ENCODE data around the gene CKS1B. TPM values are rescaled to one million over a fixed set of nuclear protein-coding genes. Genes with fewer than 3 reads are reported as not detected.

Gene CKS1B
- total and polyA plus RNA-seq, 2 donors (not counting 1 experiment from before 2014, with no cell fraction given): 16.8 to 33.0 TPM

DNA sequence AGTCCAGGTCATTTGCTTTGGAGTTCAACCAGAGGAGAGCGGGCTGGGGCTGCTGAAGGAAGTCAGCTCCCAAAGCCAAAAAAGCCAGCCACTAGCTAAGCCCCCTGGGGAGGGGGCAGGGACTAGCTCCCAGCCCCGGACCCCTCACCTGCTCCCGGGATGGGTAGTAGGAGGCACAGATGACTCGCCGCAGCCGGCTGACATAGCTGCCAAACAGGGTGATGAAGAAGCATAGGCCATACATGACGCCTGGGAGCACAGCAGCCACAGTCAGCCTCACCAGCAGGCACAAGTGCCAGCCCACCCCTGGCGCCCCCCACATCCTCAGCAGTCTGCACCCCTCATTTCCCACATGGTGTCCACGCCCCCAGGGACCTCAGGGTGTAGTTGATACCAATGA is 51.7 kb downstream of the CKS1B start:
- ATAC-seq (ENCODE audit: low read depth): no peak
- 85% methylated on average over 9 of the region's 9 CpGs for WGBS (ENCODE audit: insufficient coverage)
- Histone ChIP-seq H3K36me3 (replicated peaks in 1 of 2; ENCODE audit: control extremely low read depth in 1 of 2, control insufficient read depth in 1 of 2, extremely low read depth in 1 of 2, insufficient read depth in 2 of 2, low read length in 1 of 2) (no peaks in the 10 kb centered on the region), H3K79me2 (ENCODE audit: control insufficient read depth, insufficient read depth, low read length) (peaks cover 3% of the 10 kb centered on the region), H3K27me3 (replicated peaks in 1 of 4; ENCODE audit: control extremely low read depth in 1 of 4, control insufficient read depth in 3 of 4, insufficient read depth in 4 of 4, low read length in 3 of 4) (no peaks in the 10 kb centered on the region), H3K9ac (ENCODE audit: low read length) (no peak overlapping the region), H4K20me1 (ENCODE audit: control insufficient read depth, insufficient read depth, low read length, poor library complexity, severe bottlenecking) (no peaks in the 10 kb centered on the region), H3K4me1 (ENCODE audit: control insufficient read depth in 2 of 2, insufficient read depth in 2 of 2, low read length in 2 of 2) (no peaks in the 10 kb centered on the region), H3K27ac (ENCODE audit: low read length in 2 of 2) (no peak overlapping the region), H3K9me3 (ENCODE audit: control extremely low read depth in 1 of 3, control insufficient read depth in 2 of 3, insufficient read depth in 1 of 3, low read length in 2 of 3) (no peaks in the 10 kb centered on the region), H2AFZ (ENCODE audit: insufficient read depth, low read depth, low read length, poor library complexity, severe bottlenecking) (no peak overlapping the region), H3K4me3 (ENCODE audit: control extremely low read depth in 1 of 5, extremely low read depth in 1 of 5, insufficient read depth in 1 of 5, low read depth in 2 of 5, low read length in 4 of 5) (no peak overlapping the region), H3K4me2 (replicated peaks; ENCODE audit: low read depth, low read length, poor library complexity, severe bottlenecking) (no peak overlapping the region)
- H3K27ac Mint-ChIP-seq: no peak overlapping the region
- intact Hi-C loops (cut with micrococcal nuclease): no loop called here
- no peak for DNase-seq
- no peaks in the 10 kb centered on the region for H3K4me1 Mint-ChIP-seq
- ChIA-PET POLR2A (no interaction called here), CTCF (interaction anchor here (1.3 kb wide), 1 partner anchor 9 kb away, joined by 3 read pairs; no protein-coding TSS in a partner anchor)
- TF ChIP-seq, protein P1, sequence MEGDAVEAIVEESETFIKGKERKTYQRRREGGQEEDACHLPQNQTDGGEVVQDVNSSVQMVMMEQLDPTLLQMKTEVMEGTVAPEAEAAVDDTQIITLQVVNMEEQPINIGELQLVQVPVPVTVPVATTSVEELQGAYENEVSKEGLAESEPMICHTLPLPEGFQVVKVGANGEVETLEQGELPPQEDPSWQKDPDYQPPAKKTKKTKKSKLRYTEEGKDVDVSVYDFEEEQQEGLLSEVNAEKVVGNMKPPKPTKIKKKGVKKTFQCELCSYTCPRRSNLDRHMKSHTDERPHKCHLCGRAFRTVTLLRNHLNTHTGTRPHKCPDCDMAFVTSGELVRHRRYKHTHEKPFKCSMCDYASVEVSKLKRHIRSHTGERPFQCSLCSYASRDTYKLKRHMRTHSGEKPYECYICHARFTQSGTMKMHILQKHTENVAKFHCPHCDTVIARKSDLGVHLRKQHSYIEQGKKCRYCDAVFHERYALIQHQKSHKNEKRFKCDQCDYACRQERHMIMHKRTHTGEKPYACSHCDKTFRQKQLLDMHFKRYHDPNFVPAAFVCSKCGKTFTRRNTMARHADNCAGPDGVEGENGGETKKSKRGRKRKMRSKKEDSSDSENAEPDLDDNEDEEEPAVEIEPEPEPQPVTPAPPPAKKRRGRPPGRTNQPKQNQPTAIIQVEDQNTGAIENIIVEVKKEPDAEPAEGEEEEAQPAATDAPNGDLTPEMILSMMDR (IDR thresholded peaks at IDR 0.05): no peak
- TF ChIP-seq EZH2 (IDR thresholded peaks at IDR 0.05; ENCODE audit: borderline replicate concordance, insufficient read depth, low read depth, low read length, poor library complexity, severe bottlenecking): no peak
- H3K4me3 Mint-ChIP-seq: no peak overlapping the region
- H3K27me3 Mint-ChIP-seq: no peaks in the 10 kb centered on the region
- H3K9me3 Mint-ChIP-seq (ENCODE audit: insufficient read depth): no peaks in the 10 kb centered on the region

DNA sequence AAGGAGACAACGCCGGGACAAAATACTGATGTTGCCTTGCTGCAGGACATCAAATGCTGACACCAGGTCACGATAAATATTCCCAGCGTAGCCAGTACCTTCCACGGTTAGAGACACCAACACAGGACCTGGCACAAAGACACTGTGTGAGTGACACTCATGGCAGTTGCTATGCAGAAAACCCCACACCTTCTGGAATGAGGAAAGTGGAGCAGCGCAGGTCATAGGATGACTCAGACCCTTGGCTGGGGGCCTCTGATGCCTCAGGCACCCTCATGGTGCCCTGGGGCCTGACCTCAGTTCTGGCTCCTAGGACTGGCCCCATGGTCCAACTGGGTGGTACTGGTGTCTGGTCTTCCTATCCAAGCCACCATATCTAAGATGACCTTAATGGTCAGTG is 52.1 kb downstream of the CKS1B start:
- no peak for ATAC-seq (ENCODE audit: low read depth)
- Histone ChIP-seq H3K27me3 (replicated peaks in 1 of 4; ENCODE audit: control extremely low read depth in 1 of 4, control insufficient read depth in 3 of 4, insufficient read depth in 4 of 4, low read length in 3 of 4) (no peaks in the 10 kb centered on the region), H3K9ac (ENCODE audit: low read length) (no peak overlapping the region), H3K36me3 (replicated peaks in 1 of 2; ENCODE audit: control extremely low read depth in 1 of 2, control insufficient read depth in 1 of 2, extremely low read depth in 1 of 2, insufficient read depth in 2 of 2, low read length in 1 of 2) (no peaks in the 10 kb centered on the region), H4K20me1 (ENCODE audit: control insufficient read depth, insufficient read depth, low read length, poor library complexity, severe bottlenecking) (no peaks in the 10 kb centered on the region), H2AFZ (ENCODE audit: insufficient read depth, low read depth, low read length, poor library complexity, severe bottlenecking) (no peak overlapping the region), H3K4me3 (ENCODE audit: control extremely low read depth in 1 of 5, extremely low read depth in 1 of 5, insufficient read depth in 1 of 5, low read depth in 2 of 5, low read length in 4 of 5) (no peak overlapping the region), H3K79me2 (ENCODE audit: control insufficient read depth, insufficient read depth, low read length) (peaks cover 3% of the 10 kb centered on the region), H3K9me3 (ENCODE audit: control extremely low read depth in 1 of 3, control insufficient read depth in 2 of 3, insufficient read depth in 1 of 3, low read length in 2 of 3) (no peaks in the 10 kb centered on the region), H3K4me1 (ENCODE audit: control insufficient read depth in 2 of 2, insufficient read depth in 2 of 2, low read length in 2 of 2) (no peaks in the 10 kb centered on the region), H3K4me2 (replicated peaks; ENCODE audit: low read depth, low read length, poor library complexity, severe bottlenecking) (no peak overlapping the region), H3K27ac (ENCODE audit: low read length in 2 of 2) (no peak overlapping the region)
- TF ChIP-seq EZH2 (IDR thresholded peaks at IDR 0.05; ENCODE audit: borderline replicate concordance, insufficient read depth, low read depth, low read length, poor library complexity, severe bottlenecking): no peak
- TF ChIP-seq, protein P1 (IDR thresholded peaks at IDR 0.05): no peak
- CTCF ChIA-PET: no interaction called here
- no peak overlapping the region for H3K27ac Mint-ChIP-seq
- POLR2A ChIA-PET: no interaction called here
- intact Hi-C loops (cut with micrococcal nuclease): no loop called here
- WGBS (ENCODE audit: insufficient coverage): 97% methylated on average over 6 of the region's 6 CpGs
- H3K4me1 Mint-ChIP-seq: no peaks in the 10 kb centered on the region
- H3K27me3 Mint-ChIP-seq: no peaks in the 10 kb centered on the region
- no peaks in the 10 kb centered on the region for H3K9me3 Mint-ChIP-seq (ENCODE audit: insufficient read depth)
- no peak for DNase-seq
- no peak overlapping the region for H3K4me3 Mint-ChIP-seq

Small RNAs within 50 kb of the gene (small RNA-seq; reads per million reads assigned to genes)
- gene MIR4258 (ENCODE audit: insufficient read length, low read depth, low replicate concordance) (not detected), gene RF00017 (ENCODE audit: insufficient read length, low read depth, low replicate concordance) (not detected)

Other genes starting within 250 kb of the CKS1B start
- gene KCNN3, start 104.4 kb upstream of the CKS1B start, total RNA-seq: 0.17 and 0.29 TPM in 2 replicates
- 0.56 and 0.82 TPM in 2 replicates for gene KCNN3, start 104.4 kb upstream of the CKS1B start, polyA plus RNA-seq
- 15.0 TPM in 2 replicates for gene PMVK, start 38.0 kb upstream of the CKS1B start, total RNA-seq
- 11.9 and 15.4 TPM in 2 replicates for gene PMVK, start 38.0 kb upstream of the CKS1B start, polyA plus RNA-seq
- 212 and 219 TPM in 2 replicates for gene PBXIP1, start 18.6 kb upstream of the CKS1B start, total RNA-seq
- gene PBXIP1, start 18.6 kb upstream of the CKS1B start, polyA plus RNA-seq: 77.6 and 88.8 TPM in 2 replicates
- gene PYGO2, start 12.9 kb upstream of the CKS1B start, total RNA-seq: 47.5 and 52.7 TPM in 2 replicates
- gene PYGO2, start 12.9 kb upstream of the CKS1B start, polyA plus RNA-seq: 13.0 and 22.2 TPM in 2 replicates
- 59.0 and 61.4 TPM in 2 replicates for gene SHC1, start 3.9 kb upstream of the CKS1B start, total RNA-seq
- 50.1 and 64.0 TPM in 2 replicates for gene SHC1, start 3.9 kb upstream of the CKS1B start, polyA plus RNA-seq
- gene FLAD1, start 8.7 kb downstream of the CKS1B start, total RNA-seq: 49.6 and 51.4 TPM in 2 replicates
- gene FLAD1, start 8.7 kb downstream of the CKS1B start, polyA plus RNA-seq: 68.9 and 83.0 TPM in 2 replicates
- gene LENEP, start 18.9 kb downstream of the CKS1B start, total RNA-seq: 1.7 and 2.0 TPM in 2 replicates
- gene LENEP, start 18.9 kb downstream of the CKS1B start, polyA plus RNA-seq: not detected in 2 replicates
- gene ZBTB7B, start 28.1 kb downstream of the CKS1B start, total RNA-seq: 55.7 and 66.0 TPM in 2 replicates
- 56.4 and 67.3 TPM in 2 replicates for gene ZBTB7B, start 28.1 kb downstream of the CKS1B start, polyA plus RNA-seq
- 0.89 and 0.90 TPM in 2 replicates for gene DCST2, start 59.1 kb downstream of the CKS1B start, total RNA-seq
- 2.9 and 5.4 TPM in 2 replicates for gene DCST2, start 59.1 kb downstream of the CKS1B start, polyA plus RNA-seq
- gene DCST1, start 59.1 kb downstream of the CKS1B start, total RNA-seq: not detected in 2 replicates
- 0.22 and 0.52 TPM in 2 replicates for gene DCST1, start 59.1 kb downstream of the CKS1B start, polyA plus RNA-seq
- 14.6 and 17.0 TPM in 2 replicates for gene ADAM15, start 76.6 kb downstream of the CKS1B start, total RNA-seq
- 28.4 and 35.1 TPM in 2 replicates for gene ADAM15, start 76.6 kb downstream of the CKS1B start, polyA plus RNA-seq
- 8.4 and 9.9 TPM in 2 replicates for gene EFNA4, start 89.1 kb downstream of the CKS1B start, total RNA-seq
- 6.5 and 10.6 TPM in 2 replicates for gene EFNA4, start 89.1 kb downstream of the CKS1B start, polyA plus RNA-seq
- 1.6 and 3.7 TPM in 2 replicates for gene EFNA3, start 104.2 kb downstream of the CKS1B start, total RNA-seq
- gene EFNA3, start 104.2 kb downstream of the CKS1B start, polyA plus RNA-seq: 1.8 and 3.2 TPM in 2 replicates
- 0.56 TPM in 1 of 2 replicates, not detected in the other for gene EFNA1, start 153.2 kb downstream of the CKS1B start, total RNA-seq
- gene EFNA1, start 153.2 kb downstream of the CKS1B start, polyA plus RNA-seq: 0.28 and 1.5 TPM in 2 replicates
- 61.3 and 62.8 TPM in 2 replicates for gene SLC50A1, start 161.2 kb downstream of the CKS1B start, total RNA-seq
- gene SLC50A1, start 161.2 kb downstream of the CKS1B start, polyA plus RNA-seq: 86.8 and 109 TPM in 2 replicates
- gene DPM3, start 165.8 kb downstream of the CKS1B start, total RNA-seq: 39.9 and 41.7 TPM in 2 replicates
- gene DPM3, start 165.8 kb downstream of the CKS1B start, polyA plus RNA-seq: 68.0 and 97.3 TPM in 2 replicates
- gene KRTCAP2, start 198.6 kb downstream of the CKS1B start, total RNA-seq: 136 and 151 TPM in 2 replicates
- 190 and 259 TPM in 2 replicates for gene KRTCAP2, start 198.6 kb downstream of the CKS1B start, polyA plus RNA-seq
- gene TRIM46, start 199.2 kb downstream of the CKS1B start, total RNA-seq: 1.3 and 2.6 TPM in 2 replicates
- 3.4 TPM in 2 replicates for gene TRIM46, start 199.2 kb downstream of the CKS1B start, polyA plus RNA-seq
- 26.0 and 28.6 TPM in 2 replicates for gene THBS3, start 233.2 kb downstream of the CKS1B start, total RNA-seq
- gene THBS3, start 233.2 kb downstream of the CKS1B start, polyA plus RNA-seq: 28.0 and 34.3 TPM in 2 replicates
- 18.4 and 19.0 TPM in 2 replicates for gene MTX1, start 234.0 kb downstream of the CKS1B start, total RNA-seq
- 34.2 and 40.4 TPM in 2 replicates for gene MTX1, start 234.0 kb downstream of the CKS1B start, polyA plus RNA-seq

Data from B cell (primary cell).